Right ventricle myocardium inferior (tissue), 1 donor: ENCODE measurements around the gene KCNJ2. TPM values are rescaled to one million over a fixed set of nuclear protein-coding genes. Genes with fewer than 3 reads are reported as not detected.

Source experiments
- ATAC-seq: fragments of 200-7000 bp; cut with Tn5 transposase; one replicate; pipeline ENCODE4 v1.9.1; 2020; ENCODE audit warnings: mild to moderate bottlenecking, moderate library complexity
- DNase-seq: peaks from one replicate; pipeline ENCODE4 v3.0.0; 2021; ENCODE audit errors: missing footprints
- intact Hi-C: fragments of 100-400 bp; cut with DNase I; formaldehyde crosslinking; loops from one replicate; pipeline ENCODE4 v1.11.0; 2022
- total RNA-seq: library from RNA; stranded (reverse); fragmentation: NEBNext Ultra II Directional; extraction: Animal tissue kit (Norgen Biotek cat#: 25700); gene quantifications from one replicate; pipeline ENCODE4 v1.2.1, GENCODE V29; 2021
- donor health status: DM: no; HTN: yes; CAD: no; lungs with severe emphysema.

KCNJ2 gene
- total RNA-seq, 1 donor from 2014 or later: 44.3 TPM

GRCh38 chr17:70153210-70153609 is 16.1 kb upstream of the KCNJ2 start:
- no peak for ATAC-seq
- intact Hi-C loops: no loop called here
- no peak for DNase-seq

- intact Hi-C loops: no loop called here
- ATAC-seq: no peak
- DNase-seq: no peak
Measured at GRCh38 chr17:70157151-70157550, 12.2 kb upstream of the KCNJ2 start.

- ATAC-seq (no peak), DNase-seq (no peak)
- intact Hi-C loops: no loop called here
Measured at GRCh38 chr17:70158180-70158579, 11.2 kb upstream of the KCNJ2 start.

- ATAC-seq (no peak), DNase-seq (no peak)
- intact Hi-C loops: no loop called here
Measured at GRCh38 chr17:70158591-70158990, 10.7 kb upstream of the KCNJ2 start.

- ATAC-seq (no peak), DNase-seq (no peak)
- intact Hi-C loops: no loop called here
Measured at GRCh38 chr17:70159980-70160379, 9.4 kb upstream of the KCNJ2 start.

GRCh38 chr17:70161519-70161918 is 7.8 kb upstream of the KCNJ2 start:
- ATAC-seq: no peak
- DNase-seq: no peak
- intact Hi-C loops: no loop called here

- intact Hi-C loops: loop anchor here (5.0 kb wide), 1 partner anchor 387 kb away; no protein-coding TSS in a partner anchor
- DNase-seq (no peak), ATAC-seq (no peak)
Measured at GRCh38 chr17:70165383-70165782, 3.9 kb upstream of the KCNJ2 start.

- DNase-seq: no peak
- intact Hi-C loops: loop anchor here (5.0 kb wide), 1 partner anchor 386 kb away; no protein-coding TSS in a partner anchor
- ATAC-seq: no peak
Measured at GRCh38 chr17:70166615-70167014, 2.7 kb upstream of the KCNJ2 start.

- intact Hi-C loops: loop anchor here (1.0 to 5.0 kb wide), 3 partner anchors 30 to 384 kb away; no protein-coding TSS in a partner anchor
Measured at GRCh38 chr17:70168044-70168976, 1.0 kb upstream of the KCNJ2 start.

GRCh38 chr17:70169709-70170597 is 621 bp downstream of the KCNJ2 start:
- intact Hi-C loops: loop anchor here (2.0 to 10.0 kb wide), 5 partner anchors 141 to 455 kb away; no protein-coding TSS in a partner anchor
- ATAC-seq (peak; percentile 43), DNase-seq (no peak)

More at GRCh38 chr17:70168044-70168976, 1.0 kb upstream of the KCNJ2 start:
- peak; percentile 47 for ATAC-seq
- peak; percentile 79 for DNase-seq

- DNase-seq (no peak), ATAC-seq (no peak)
- intact Hi-C loops: loop anchor here (5.0 to 10.0 kb wide), 3 partner anchors 304 to 454 kb away; no protein-coding TSS in a partner anchor
Measured at GRCh38 chr17:70171159-70171558, 1.8 kb downstream of the KCNJ2 start.

GRCh38 chr17:70172449-70172848 is 3.1 kb downstream of the KCNJ2 start:
- no peak for ATAC-seq
- intact Hi-C loops: loop anchor here (5.0 to 10.0 kb wide), 3 partner anchors 302 to 452 kb away; no protein-coding TSS in a partner anchor

GRCh38 chr17:70172923-70173322 is 3.6 kb downstream of the KCNJ2 start:
- ATAC-seq: no peak
- intact Hi-C loops: loop anchor here (5.0 to 10.0 kb wide), 3 partner anchors 302 to 452 kb away; no protein-coding TSS in a partner anchor
- DNase-seq: no peak

More at GRCh38 chr17:70172449-70172848, 3.1 kb downstream of the KCNJ2 start:
- no peak for DNase-seq

- ATAC-seq (no peak), DNase-seq (no peak)
- intact Hi-C loops: loop anchor here (5.0 to 10.0 kb wide), 3 partner anchors 301 to 451 kb away; no protein-coding TSS in a partner anchor
Measured at GRCh38 chr17:70173681-70174080, 4.3 kb downstream of the KCNJ2 start.

- no peak for DNase-seq
- ATAC-seq: no peak
- intact Hi-C loops: no loop called here
Measured at GRCh38 chr17:70181376-70181775, 12.0 kb downstream of the KCNJ2 start.

GRCh38 chr17:70181866-70182265 is 12.5 kb downstream of the KCNJ2 start:
- intact Hi-C loops: no loop called here
- no peak for DNase-seq
- no peak for ATAC-seq

GRCh38 chr17:70183508-70183907 is 14.2 kb downstream of the KCNJ2 start:
- DNase-seq (no peak), ATAC-seq (no peak)
- intact Hi-C loops: no loop called here

- no peak for DNase-seq
- intact Hi-C loops: no loop called here
- ATAC-seq: no peak
Measured at GRCh38 chr17:70184207-70184606, 14.9 kb downstream of the KCNJ2 start.

GRCh38 chr17:70184770-70185169 is 15.4 kb downstream of the KCNJ2 start:
- DNase-seq (no peak), ATAC-seq (no peak)
- intact Hi-C loops: no loop called here
